GM12864 (cell line): ENCODE data around the gene AFAP1L1.
"Not testable (repeated sequence)": the region's sequence is repeated elsewhere in the genome, so short reads cannot be mapped to it uniquely, and the experiment has no call there.

ENCODE experiments used
- DNase-seq: peaks from one replicate; pipeline ENCODE4 v3.0.0-alpha.2; 2011; ENCODE audit warnings: low read depth
- H3K4me3 ChIP-seq: 2 replicates; pipeline ENCODE4 v1.5.1; 2011; ENCODE audit warnings: mild to moderate bottlenecking, low read depth, low read length, control low read depth
- TF ChIP-seq, protein P1 (sequence below): IDR thresholded peaks from 2 replicates; pipeline ENCODE4 v1.5.1; 2011; ENCODE audit warnings: low read depth, mild to moderate bottlenecking, moderate library complexity, low read length, control low read depth, inconsistent platforms; ENCODE audit errors: missing control alignments

Gene AFAP1L1

DNA sequence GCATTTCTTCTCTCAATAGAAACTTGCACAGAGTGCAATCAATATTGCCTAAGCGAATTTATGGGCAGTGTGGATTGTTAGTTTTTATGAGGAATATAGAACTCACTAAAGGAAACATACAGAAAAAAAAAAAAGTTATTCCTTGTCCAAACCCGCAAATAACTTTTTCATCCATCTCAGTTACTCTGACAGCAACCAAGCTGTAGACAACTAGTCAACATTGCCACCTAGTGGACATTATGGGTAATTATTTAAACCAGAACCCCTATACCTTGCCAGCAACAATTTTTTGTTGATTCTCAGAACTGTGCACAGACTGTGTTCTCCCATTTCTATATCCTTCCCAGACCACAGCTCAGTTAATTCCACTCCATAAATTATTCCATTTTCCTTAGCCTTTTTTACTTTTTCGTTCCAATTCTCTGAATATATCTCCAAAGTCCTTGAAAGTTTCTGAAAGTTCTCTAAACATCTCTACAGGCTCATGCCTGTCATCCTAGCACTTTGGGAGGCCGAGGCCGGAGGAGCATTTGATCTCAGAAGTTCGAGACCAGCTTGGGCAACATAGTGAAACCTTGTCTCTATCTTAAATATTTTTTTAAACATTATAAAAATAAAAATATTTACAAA is 2.6 kb upstream of the AFAP1L1 start:
- TF ChIP-seq, protein P1, sequence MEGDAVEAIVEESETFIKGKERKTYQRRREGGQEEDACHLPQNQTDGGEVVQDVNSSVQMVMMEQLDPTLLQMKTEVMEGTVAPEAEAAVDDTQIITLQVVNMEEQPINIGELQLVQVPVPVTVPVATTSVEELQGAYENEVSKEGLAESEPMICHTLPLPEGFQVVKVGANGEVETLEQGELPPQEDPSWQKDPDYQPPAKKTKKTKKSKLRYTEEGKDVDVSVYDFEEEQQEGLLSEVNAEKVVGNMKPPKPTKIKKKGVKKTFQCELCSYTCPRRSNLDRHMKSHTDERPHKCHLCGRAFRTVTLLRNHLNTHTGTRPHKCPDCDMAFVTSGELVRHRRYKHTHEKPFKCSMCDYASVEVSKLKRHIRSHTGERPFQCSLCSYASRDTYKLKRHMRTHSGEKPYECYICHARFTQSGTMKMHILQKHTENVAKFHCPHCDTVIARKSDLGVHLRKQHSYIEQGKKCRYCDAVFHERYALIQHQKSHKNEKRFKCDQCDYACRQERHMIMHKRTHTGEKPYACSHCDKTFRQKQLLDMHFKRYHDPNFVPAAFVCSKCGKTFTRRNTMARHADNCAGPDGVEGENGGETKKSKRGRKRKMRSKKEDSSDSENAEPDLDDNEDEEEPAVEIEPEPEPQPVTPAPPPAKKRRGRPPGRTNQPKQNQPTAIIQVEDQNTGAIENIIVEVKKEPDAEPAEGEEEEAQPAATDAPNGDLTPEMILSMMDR = peak; percentile 59
- no peak for DNase-seq
- H3K4me3 ChIP-seq = no peak overlapping the region

DNA sequence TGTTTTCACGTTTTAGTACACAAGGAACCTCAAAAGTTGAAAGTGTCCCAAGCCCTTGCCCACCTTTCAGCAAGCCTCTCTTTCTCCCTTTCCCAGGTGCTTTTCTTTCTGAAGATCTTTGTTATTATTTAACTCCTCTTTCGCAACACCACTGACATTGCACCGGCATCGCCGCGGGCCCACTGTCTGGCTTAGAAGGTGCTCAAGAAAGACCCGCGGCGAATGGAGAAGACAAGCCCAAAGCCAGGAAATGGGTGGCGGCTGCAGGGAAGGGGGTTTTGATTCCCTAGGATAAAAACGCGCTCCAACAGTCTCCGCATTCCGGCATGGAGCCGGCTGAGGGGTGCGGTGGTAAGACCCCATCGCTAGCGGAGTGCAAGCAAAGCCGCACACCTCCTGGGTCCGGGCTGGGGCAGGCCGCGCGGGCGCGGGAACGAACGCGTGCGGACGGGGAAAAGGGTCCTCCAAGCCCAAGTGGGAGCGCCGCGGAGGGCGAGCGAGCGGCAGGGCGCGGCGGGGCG is 404 bp upstream of the AFAP1L1 start:
- TF ChIP-seq, protein P1 = no peak
- H3K4me3 ChIP-seq = no peak overlapping the region
- DNase-seq = no peak

DNA sequence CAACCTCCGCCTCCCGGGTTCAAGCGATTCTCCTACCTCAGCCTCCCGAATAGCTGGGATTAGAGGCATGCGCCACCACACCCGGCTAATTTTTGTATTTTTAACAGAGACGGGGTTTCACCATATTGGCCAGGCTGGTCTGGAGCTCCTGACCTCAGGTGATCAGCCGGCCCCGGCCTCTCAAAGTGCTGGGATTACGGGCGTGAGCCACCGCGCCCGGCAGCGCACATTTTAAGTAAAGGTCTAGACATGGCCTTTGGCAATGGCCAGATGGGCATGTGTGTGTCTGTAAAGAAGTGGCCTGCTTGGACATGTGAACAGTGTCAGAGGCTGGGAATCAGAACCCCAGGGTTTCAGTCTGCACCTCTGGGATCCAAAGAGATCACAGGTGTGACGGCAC is 1.1 kb downstream of the AFAP1L1 start:
- not testable (repeated sequence) for H3K4me3 ChIP-seq

DNA sequence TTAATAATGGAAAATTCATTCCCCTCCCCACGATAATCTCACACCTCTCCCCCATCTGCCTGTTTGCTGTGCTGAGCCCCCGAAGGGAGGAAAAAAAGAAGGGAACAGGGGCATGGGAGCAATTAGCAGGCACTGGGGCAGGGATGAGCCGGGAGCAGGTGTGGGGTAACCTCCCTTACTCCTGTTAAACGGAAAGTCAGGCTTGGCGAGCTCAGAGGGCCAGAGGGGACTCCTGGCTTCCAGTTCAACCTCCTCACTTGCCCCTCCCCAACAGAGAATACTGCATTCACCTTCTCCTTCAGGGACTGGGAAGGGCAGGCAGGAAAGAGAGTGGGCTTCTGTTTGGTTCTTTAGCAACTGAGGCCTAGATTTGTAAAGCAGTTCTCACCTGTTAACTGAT is 1.6 kb downstream of the AFAP1L1 start:
- H3K4me3 ChIP-seq = no peak overlapping the region
- no peak for DNase-seq
- TF ChIP-seq, protein P1 = no peak

More for the DNA sequence above, 1.1 kb downstream of the AFAP1L1 start:
- not testable (repeated sequence) for DNase-seq

DNA sequence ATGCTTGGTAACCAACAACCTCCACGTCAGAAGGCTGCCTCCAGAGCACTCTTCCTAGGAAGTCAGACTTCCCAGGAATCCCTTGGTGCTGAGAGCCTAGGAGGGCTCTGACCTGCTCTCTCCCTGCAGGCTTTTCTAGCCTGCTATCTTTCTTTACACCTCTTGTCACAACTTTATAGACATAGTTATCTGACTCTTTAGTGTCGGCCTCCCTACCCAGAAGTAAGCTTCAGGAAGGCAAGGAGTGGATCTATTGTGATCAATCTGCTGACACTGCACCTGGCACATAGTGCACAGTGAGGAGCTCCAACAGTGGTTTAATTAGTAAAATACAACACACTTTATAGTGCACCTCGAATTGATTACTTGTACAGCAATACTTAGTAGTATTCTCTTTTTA is 2.3 kb downstream of the AFAP1L1 start:
- TF ChIP-seq, protein P1 = no peak
- H3K4me3 ChIP-seq = no peak overlapping the region
- no peak for DNase-seq

DNA sequence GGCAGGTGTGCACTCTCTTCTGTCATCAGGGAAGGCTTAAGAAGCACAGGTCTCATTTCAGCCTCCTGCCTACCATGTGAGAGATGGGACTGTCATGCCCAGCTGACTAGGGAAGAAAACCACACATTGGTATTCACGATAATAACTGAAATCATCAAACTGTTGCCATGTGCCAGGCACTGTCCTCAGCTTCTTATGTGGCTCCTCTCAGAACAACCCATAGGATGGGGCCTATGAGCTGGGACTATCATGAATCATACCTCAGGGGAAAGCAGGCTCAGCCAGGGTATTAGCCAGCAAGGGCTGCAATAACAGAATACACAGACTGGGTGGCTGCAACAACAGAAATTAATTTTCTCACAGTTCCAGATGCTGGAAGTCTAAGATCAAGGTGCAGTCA is 3.3 kb downstream of the AFAP1L1 start:
- TF ChIP-seq, protein P1 = no peak
- no peak for DNase-seq
- H3K4me3 ChIP-seq = no peak overlapping the region

DNA sequence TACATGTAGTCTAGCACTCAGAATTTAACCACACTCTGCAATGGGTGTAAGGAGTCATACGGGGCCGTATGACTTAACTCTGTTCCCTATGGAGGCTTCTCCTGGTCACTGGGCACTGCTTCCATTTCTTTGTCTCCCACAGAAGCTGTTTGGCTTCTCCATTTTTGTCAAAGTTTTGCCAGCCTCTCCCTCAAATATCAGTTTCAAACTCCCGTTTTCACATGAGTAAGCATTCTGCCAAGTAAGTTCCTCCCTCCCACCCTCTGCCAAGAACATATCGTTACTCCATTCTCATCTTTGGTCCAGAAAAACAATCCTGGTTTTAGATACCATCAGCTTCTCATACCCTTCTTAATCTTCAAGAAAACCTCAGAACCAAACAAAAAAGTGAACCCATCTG is 6.1 kb downstream of the AFAP1L1 start:
- TF ChIP-seq, protein P1 = no peak
- H3K4me3 ChIP-seq = no peak overlapping the region
- no peak for DNase-seq
